K562 (cell line): ENCODE data around the gene DENND10. TPM values are rescaled to one million over a fixed set of nuclear protein-coding genes. Genes with fewer than 3 reads are reported as not detected.

Source experiments
- AFF1 ChIP-seq, 2 experiments: fragments of 450-650 bp; IDR thresholded peaks; 2 replicates each; pipeline ENCODE4 v1.6.1; 2018; ENCODE audit warnings: mild to moderate bottlenecking in 2 of 2, low read depth in 1 of 2; ENCODE audit not compliant: partially characterized antibody in 2 of 2
- BMI1 ChIP-seq: fragments of 150-350 bp; IDR thresholded peaks from 2 replicates; pipeline ENCODE4 v1.6.1; 2014; ENCODE audit warnings: low read length
- CAMTA2 ChIP-seq: fragments of 250-450 bp; sonication (Bioruptor Pico); conservative IDR thresholded peaks from 2 replicates; pipeline ENCODE4 v1.5.1; 2022
- FOXA3 ChIP-seq, 2 experiments: fragments of 450-650 bp in 1 of 2; sonication (generic) in 1 of 2; formaldehyde crosslinking; IDR thresholded peaks in 1 of 2; conservative IDR thresholded peaks in 1 of 2; 2 replicates each; pipeline versions ENCODE4 v1.4.0 to v1.8.0; 2020 to 2022; ENCODE audit warnings: mild to moderate bottlenecking in 2 of 2, missing genetic modification reagents in 1 of 2
- FUS ChIP-seq: fragments of 200-400 bp; formaldehyde crosslinking; optimal IDR thresholded peaks from 2 replicates; pipeline ENCODE3; 2017; ENCODE audit warnings: low read depth, low read length
- KLF13 ChIP-seq: fragments of 450-650 bp; IDR thresholded peaks from 2 replicates; pipeline ENCODE4 v1.6.1; 2016; ENCODE audit warnings: missing genetic modification characterization, low read depth, mild to moderate bottlenecking, missing compliant biosample characterization, moderate library complexity, borderline replicate concordance
- PREB ChIP-seq: sonication (generic); formaldehyde crosslinking; IDR thresholded peaks from 2 replicates; pipeline ENCODE4 v1.8.1; 2023; ENCODE audit warnings: mild to moderate bottlenecking, missing genetic modification reagents
- RBFOX2 ChIP-seq: fragments of 200-400 bp; formaldehyde crosslinking; IDR thresholded peaks from 2 replicates; pipeline ENCODE4 v1.6.1; 2017; ENCODE audit warnings: low read depth, mild to moderate bottlenecking, low read length, moderate library complexity
- RNF219 ChIP-seq: fragments of 250-450 bp; sonication (Bioruptor Pico); IDR thresholded peaks from 2 replicates; pipeline ENCODE4 v1.5.0; 2022; ENCODE audit warnings: mild to moderate bottlenecking
- TAF1 ChIP-seq: IDR thresholded peaks from 2 replicates; pipeline ENCODE4 v1.6.1; 2011; ENCODE audit warnings: mild to moderate bottlenecking, low read length, moderate library complexity; ENCODE audit not compliant: insufficient read depth, control insufficient read depth, severe bottlenecking; ENCODE audit errors: extremely low read depth
- TFAP4 ChIP-seq: sonication (generic); formaldehyde crosslinking; IDR thresholded peaks from 2 replicates; pipeline ENCODE4 v1.8.0; 2022; ENCODE audit warnings: missing genetic modification reagents, mild to moderate bottlenecking, moderate library complexity, borderline replicate concordance
- ZBED1 ChIP-seq: IDR thresholded peaks from 2 replicates; pipeline ENCODE4 v1.6.1; 2014
- ZFP36 ChIP-seq: fragments of 150-350 bp; IDR thresholded peaks from 2 replicates; pipeline ENCODE4 v1.6.1; 2018; ENCODE audit warnings: low read length, low read depth; ENCODE audit not compliant: partially characterized antibody
- ZNF239 ChIP-seq: fragments of 250-450 bp; sonication (Bioruptor Pico); IDR thresholded peaks from 2 replicates; pipeline ENCODE4 v1.4.0; 2020; ENCODE audit warnings: mild to moderate bottlenecking
- polyA plus RNA-seq, 8 experiments: library from polyadenylated mRNA; depleted of rRNA in 4 of 8; stranded (reverse) in 5 of 8; unstranded in 3 of 8; fragments of >200 nt; fragmentation: Nextera tagmentation in 2 of 8; fragmentation: Illumina TruSeq in 1 of 8; extraction: Ambion mirVana in 2 of 8; extraction: Trizol in 1 of 8; gene quantifications; 2 replicates each; pipeline versions ENCODE4 v1.2.1 to v1.2.3, GENCODE V29; 2011 to 2014; ENCODE audit warnings: inconsistent platforms in 1 of 8, missing spikeins in 1 of 8
- total RNA-seq, 7 experiments: library from RNA; depleted of rRNA in 6 of 7; stranded (reverse); fragments of >200 nt in 6 of 7; fragmentation: Illumina TruSeq in 2 of 7; extraction: Trizol in 2 of 7; gene quantifications; 2 replicates each; pipeline versions ENCODE4 v1.2.1 to v1.2.3, GENCODE V29; 2011 to 2021; ENCODE audit warnings: low replicate concordance in 1 of 7
- TF ChIP-seq, protein P1 (sequence below): fragments of 450-650 bp; IDR thresholded peaks from 2 replicates; pipeline ENCODE4 v1.6.1; 2017; ENCODE audit warnings: mild to moderate bottlenecking, moderate library complexity
- TF ChIP-seq, protein P2 (sequence below): sonication (generic); IDR thresholded peaks from 2 replicates; pipeline ENCODE4 v1.6.1; 2016

DENND10 gene
- total and polyA plus RNA-seq, 9 of the 15 experiments (the other 6 are each of a cell fraction or from before 2014, with no cell fraction given), result 9.4 to 20.0 (median 12.5) TPM

DNA sequence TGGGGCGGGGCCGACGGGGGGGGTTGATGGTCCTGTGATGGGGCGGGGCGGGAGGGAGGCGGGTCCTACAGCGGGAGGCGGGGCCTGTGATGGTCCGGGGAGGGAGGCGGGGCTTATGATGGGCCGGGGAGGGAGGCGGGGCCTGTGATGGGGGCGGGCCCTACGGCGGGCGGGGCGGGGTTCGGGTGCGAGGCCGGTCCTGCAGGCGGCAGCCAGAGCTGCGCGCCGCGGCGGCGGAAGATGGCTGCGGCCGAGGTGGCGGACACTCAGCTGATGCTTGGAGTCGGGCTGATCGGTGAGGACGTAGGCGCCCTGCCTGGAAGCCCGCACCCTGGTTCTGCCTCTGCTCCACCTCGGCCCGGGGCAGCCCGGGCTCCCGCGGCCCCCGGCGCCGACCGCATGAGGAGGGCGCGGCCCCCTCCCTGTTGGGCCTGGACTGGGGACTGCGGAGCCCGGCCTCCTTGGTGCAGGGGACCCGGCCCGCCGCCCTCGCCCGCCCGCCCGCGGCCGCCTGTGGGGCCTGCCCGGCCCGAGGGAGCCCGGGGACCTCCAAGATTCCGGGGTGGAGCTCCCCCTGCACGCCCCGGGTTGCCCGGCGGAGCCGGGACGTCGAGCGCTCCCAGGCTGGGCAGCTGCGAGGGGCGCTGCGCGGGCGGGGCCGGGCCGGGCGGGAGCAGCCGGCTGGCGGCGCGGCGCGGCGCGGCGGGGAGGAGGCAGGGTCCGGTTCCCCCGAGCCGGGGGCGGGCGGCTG is at the start of gene DENND10 (continued):
- peak; percentile 70; the same call in 1 of the 2 replicates for TF ChIP-seq TFAP4 (CRISPR knock-in tag)
- no peak for TF ChIP-seq AFF1 (IDR thresholded peaks at IDR 0.05; ENCODE audit: low read depth in 1 of 2, partially characterized antibody in 2 of 2)
- TF ChIP-seq FOXA3 (CRISPR knock-in tag; conservative IDR thresholded peaks at IDR 0.05 in 1 of 2, IDR thresholded peaks at IDR 0.05 in 1 of 2), result no peak
- TF ChIP-seq, protein P1, sequence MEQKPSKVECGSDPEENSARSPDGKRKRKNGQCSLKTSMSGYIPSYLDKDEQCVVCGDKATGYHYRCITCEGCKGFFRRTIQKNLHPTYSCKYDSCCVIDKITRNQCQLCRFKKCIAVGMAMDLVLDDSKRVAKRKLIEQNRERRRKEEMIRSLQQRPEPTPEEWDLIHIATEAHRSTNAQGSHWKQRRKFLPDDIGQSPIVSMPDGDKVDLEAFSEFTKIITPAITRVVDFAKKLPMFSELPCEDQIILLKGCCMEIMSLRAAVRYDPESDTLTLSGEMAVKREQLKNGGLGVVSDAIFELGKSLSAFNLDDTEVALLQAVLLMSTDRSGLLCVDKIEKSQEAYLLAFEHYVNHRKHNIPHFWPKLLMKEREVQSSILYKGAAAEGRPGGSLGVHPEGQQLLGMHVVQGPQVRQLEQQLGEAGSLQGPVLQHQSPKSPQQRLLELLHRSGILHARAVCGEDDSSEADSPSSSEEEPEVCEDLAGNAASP, result no peak
- peak; percentile 66 for TF ChIP-seq TAF1
- TF ChIP-seq, protein P2, sequence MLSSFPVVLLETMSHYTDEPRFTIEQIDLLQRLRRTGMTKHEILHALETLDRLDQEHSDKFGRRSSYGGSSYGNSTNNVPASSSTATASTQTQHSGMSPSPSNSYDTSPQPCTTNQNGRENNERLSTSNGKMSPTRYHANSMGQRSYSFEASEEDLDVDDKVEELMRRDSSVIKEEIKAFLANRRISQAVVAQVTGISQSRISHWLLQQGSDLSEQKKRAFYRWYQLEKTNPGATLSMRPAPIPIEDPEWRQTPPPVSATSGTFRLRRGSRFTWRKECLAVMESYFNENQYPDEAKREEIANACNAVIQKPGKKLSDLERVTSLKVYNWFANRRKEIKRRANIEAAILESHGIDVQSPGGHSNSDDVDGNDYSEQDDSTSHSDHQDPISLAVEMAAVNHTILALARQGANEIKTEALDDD, result no peak
- TF ChIP-seq RNF219, result no peak
- TF ChIP-seq ZNF239 (CRISPR knock-in tag), result no peak
- TF ChIP-seq CAMTA2 (CRISPR knock-in tag), result no peak
- no peak for TF ChIP-seq ZFP36
- TF ChIP-seq KLF13, result no peak
- no peak for TF ChIP-seq PREB
- TF ChIP-seq BMI1, result no peak
- TF ChIP-seq FUS, result no peak
- 0 out of 2 replicates have a peak, but pooled peaks have one; percentile 42 for TF ChIP-seq ZBED1
- peak; percentile 76 for TF ChIP-seq RBFOX2
